Measurements from ENCODE around the gene VARS2. TPM values are rescaled to one million over a fixed set of nuclear protein-coding genes. Genes with fewer than 3 reads are reported as not detected.
"Not testable (repeated sequence)": the region's sequence is repeated elsewhere in the genome, so short reads cannot be mapped to it uniquely, and the experiment has no call there.

VARS2 gene
- total RNA-seq, 4 donors from 2014 or later: 24.2 to 40.0 (median 31.1) TPM

DNA sequence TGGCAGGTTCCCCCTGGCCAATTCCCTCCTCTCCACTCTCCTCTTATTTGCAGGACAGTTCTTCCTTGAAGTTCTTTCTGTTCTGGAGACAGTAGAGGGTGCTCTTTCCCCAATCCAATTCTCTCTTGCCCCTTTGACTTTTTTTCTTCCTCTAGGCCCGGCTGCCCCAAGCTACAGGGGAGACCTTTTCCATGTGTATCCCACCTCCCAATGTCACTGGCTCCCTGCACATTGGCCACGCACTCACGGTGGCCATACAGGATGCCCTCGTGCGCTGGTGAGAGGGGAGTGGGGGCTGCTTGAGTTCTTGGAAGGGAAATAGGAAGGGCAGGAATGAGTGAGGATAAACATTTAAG is 1.5 kb downstream of the VARS2 start:
- H3K36me3 ChIP-seq: peaks cover 0 to 36% (median 0%) of the 10 kb centered on the region in 3 donors
- no peaks in the 10 kb centered on the region for H3K9me3 ChIP-seq
- no peak for DNase-seq
- H3K27ac ChIP-seq: peak overlapping the region in 3 of 4 donors; percentile 88 to 94 (median 92)
- H3K27me3 ChIP-seq: no peaks in the 10 kb centered on the region
- H3K4me1 ChIP-seq: peaks cover 3 to 17% (median 10%) of the 10 kb centered on the region in 4 donors
- TF ChIP-seq, protein P1, sequence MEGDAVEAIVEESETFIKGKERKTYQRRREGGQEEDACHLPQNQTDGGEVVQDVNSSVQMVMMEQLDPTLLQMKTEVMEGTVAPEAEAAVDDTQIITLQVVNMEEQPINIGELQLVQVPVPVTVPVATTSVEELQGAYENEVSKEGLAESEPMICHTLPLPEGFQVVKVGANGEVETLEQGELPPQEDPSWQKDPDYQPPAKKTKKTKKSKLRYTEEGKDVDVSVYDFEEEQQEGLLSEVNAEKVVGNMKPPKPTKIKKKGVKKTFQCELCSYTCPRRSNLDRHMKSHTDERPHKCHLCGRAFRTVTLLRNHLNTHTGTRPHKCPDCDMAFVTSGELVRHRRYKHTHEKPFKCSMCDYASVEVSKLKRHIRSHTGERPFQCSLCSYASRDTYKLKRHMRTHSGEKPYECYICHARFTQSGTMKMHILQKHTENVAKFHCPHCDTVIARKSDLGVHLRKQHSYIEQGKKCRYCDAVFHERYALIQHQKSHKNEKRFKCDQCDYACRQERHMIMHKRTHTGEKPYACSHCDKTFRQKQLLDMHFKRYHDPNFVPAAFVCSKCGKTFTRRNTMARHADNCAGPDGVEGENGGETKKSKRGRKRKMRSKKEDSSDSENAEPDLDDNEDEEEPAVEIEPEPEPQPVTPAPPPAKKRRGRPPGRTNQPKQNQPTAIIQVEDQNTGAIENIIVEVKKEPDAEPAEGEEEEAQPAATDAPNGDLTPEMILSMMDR (IDR thresholded peaks at IDR 0.05): peak in 5 of 6 experiments; percentile 33 to 81 (median 72)
- no peak for TF ChIP-seq POLR2A (IDR thresholded peaks at IDR 0.05)
- no peak overlapping the region for H3K4me3 ChIP-seq

- Histone ChIP-seq H3K27ac (no peak overlapping the region), H3K9me3 (no peaks in the 10 kb centered on the region), H3K27me3 (no peaks in the 10 kb centered on the region), H3K4me1 (peaks cover 3 to 17% (median 10%) of the 10 kb centered on the region in 4 donors), H3K4me3 (no peak overlapping the region), H3K36me3 (peaks cover 0 to 42% (median 0%) of the 10 kb centered on the region in 3 donors)
- no peak for DNase-seq
- TF ChIP-seq POLR2A (IDR thresholded peaks at IDR 0.05): no peak
- TF ChIP-seq, protein P1 (IDR thresholded peaks at IDR 0.05): no peak
These were observed 3.0 kb downstream of the VARS2 start for GRCh38 chr6:30917041-30917440.

- Histone ChIP-seq H3K27me3 (no peaks in the 10 kb centered on the region), H3K4me1 (peaks cover 3 to 17% (median 10%) of the 10 kb centered on the region in 4 donors), H3K27ac (no peak overlapping the region), H3K9me3 (no peaks in the 10 kb centered on the region), H3K4me3 (no peak overlapping the region), H3K36me3 (peaks cover 0 to 47% (median 0%) of the 10 kb centered on the region in 3 donors)
- DNase-seq: no peak
- no peak for TF ChIP-seq POLR2A (IDR thresholded peaks at IDR 0.05)
- TF ChIP-seq, protein P1 (IDR thresholded peaks at IDR 0.05): no peak
These were observed 3.4 kb downstream of the VARS2 start for GRCh38 chr6:30917487-30917886.

DNA sequence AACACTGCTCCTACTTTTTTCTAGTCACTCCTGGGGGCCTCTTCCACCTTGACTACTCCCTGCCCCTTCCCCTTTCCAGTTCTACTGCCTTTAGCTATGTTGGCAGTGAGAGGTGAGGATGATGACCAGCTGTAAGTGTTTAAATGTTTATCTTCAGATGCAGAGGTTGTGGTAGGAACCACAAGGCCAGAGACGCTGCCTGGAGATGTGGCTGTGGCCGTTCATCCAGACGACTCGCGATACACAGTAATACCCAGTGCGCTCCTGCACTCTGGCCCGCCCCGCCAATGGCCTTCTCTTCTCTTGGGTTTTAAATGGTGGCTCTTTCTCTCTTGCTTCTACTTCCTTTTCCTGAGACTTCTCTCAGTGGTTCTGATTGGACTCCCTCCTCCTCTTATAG is 4.6 kb downstream of the VARS2 start:
- H3K4me3 ChIP-seq: no peak overlapping the region
- DNase-seq: no peak
- no peak overlapping the region for H3K27ac ChIP-seq
- H3K36me3 ChIP-seq: peaks cover 0 to 58% (median 0%) of the 10 kb centered on the region in 3 donors
- TF ChIP-seq POLR2A (IDR thresholded peaks at IDR 0.05): no peak
- TF ChIP-seq, protein P1 (IDR thresholded peaks at IDR 0.05): no peak
- no peaks in the 10 kb centered on the region for H3K27me3 ChIP-seq
- H3K9me3 ChIP-seq: no peaks in the 10 kb centered on the region
- H3K4me1 ChIP-seq: peaks cover 3 to 17% (median 8%) of the 10 kb centered on the region in 4 donors

GRCh38 chr6:30922447-30922852 is 8.4 kb downstream of the VARS2 start:
- Histone ChIP-seq H3K27me3 (no peaks in the 10 kb centered on the region), H3K4me1 (no peaks in the 10 kb centered on the region), H3K9me3 (no peaks in the 10 kb centered on the region), H3K4me3 (no peak overlapping the region), H3K36me3 (peaks cover 0 to 88% (median 0%) of the 10 kb centered on the region in 3 donors), H3K27ac (no peak overlapping the region)
- DNase-seq: no peak
- TF ChIP-seq, protein P1 (IDR thresholded peaks at IDR 0.05): no peak
- TF ChIP-seq POLR2A (IDR thresholded peaks at IDR 0.05): no peak

GRCh38 chr6:30924040-30924627 is 10.1 kb downstream of the VARS2 start:
- peaks cover 0 to 73% (median 0%) of the 10 kb centered on the region in 3 donors for H3K36me3 ChIP-seq
- DNase-seq: not testable (repeated sequence)

More at GRCh38 chr6:30924040-30924627, 10.1 kb downstream of the VARS2 start:
- H3K9me3 ChIP-seq, H3K27ac ChIP-seq, H3K27me3 ChIP-seq, H3K4me1 ChIP-seq, H3K4me3 ChIP-seq: not testable (repeated sequence)

Measured in Peyer's patch (tissue), 4 donors.